OCI-LY3 (cell line): ENCODE results near the gene DLG4.

ENCODE experiments used
- CTCF ChIP-seq: fragments of 200-600, 300-600 bp; sonication (generic); IDR thresholded peaks from 2 replicates; pipeline ENCODE4 v1.5.1; 2014; ENCODE audit warnings: antibody characterized with exemption, low read length, low read depth
- EZH2phosphoT487 ChIP-seq: fragments of 200-600 bp; shearing (Covaris generic); IDR thresholded peaks from 2 replicates; pipeline ENCODE4 v1.6.1; 2018; ENCODE audit warnings: antibody characterized with exemption, mixed run types, low read depth

DNA sequence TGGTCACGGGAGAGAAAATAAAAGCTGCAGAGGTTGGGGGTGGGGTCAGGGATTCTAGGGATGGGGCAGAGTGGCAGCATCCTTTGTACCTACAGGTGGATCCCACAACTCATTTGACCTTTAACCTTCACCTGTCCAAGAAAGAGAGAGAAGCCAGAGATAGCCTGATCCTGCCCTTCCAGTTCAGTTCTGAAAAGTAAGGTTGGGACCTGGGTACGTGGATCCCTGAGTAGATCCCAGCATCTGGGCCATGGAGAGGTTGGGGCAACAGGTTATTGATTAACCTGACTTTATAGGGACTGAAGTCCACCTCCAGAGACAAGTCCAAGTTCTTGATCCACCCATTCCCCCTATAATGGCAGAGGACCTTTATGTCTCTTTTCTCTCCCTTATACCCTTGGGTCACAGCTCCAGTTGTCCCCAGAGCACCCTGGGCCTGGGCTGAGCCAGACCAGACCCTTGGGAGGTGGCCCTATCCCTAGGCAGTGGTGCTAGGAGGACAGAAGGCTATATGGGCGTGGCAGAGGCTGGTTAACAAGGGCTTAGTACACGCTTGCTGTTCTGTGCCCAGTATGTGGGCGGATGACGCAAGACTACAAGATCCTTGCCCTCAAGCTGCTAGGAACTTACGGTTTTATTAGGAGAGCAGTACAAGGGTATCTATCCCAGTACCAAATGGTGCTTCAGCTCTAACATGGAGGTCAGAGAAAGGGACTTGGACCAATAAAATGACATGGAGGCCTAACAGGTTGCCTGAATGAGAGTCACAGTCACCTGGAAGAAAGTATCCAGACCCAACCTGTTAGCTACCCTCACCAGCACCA is 39.3 kb upstream of the DLG4 start:
- TF ChIP-seq CTCF: no peak
- no peak for TF ChIP-seq EZH2phosphoT487
